ENCODE results near the gene SHCBP1. TPM values are rescaled to one million over a fixed set of nuclear protein-coding genes. Genes with fewer than 3 reads are reported as not detected.

Gene SHCBP1
- total and polyA plus RNA-seq, 2 experiments from 2014 or later, result 7.3 to 14.9 TPM

GRCh38 chr16:46651305-46651704, 30.1 kb upstream of the SHCBP1 start:
- peaks cover 5% of the 10 kb centered on the region; the same call in 1 of the 3 replicates for H3K4me1 Mint-ChIP-seq
- DNase-seq (ENCODE audit: low spot score) (no peak), ATAC-seq (no peak)
- H3K9me3 Mint-ChIP-seq, result peaks cover 10% of the 10 kb centered on the region; the same call in 1 of the 3 replicates
- H3K36me3 Mint-ChIP-seq (ENCODE audit: low read depth), result no peaks in the 10 kb centered on the region; the same call in 2 of the 3 replicates
- Histone ChIP-seq H3K36me3 (ENCODE audit: insufficient read depth) (no peaks in the 10 kb centered on the region), H3K79me2 (replicated peaks; ENCODE audit: insufficient read depth) (no peaks in the 10 kb centered on the region), H2AFZ (no peak overlapping the region), H3K4me2 (no peak overlapping the region), H3K4me1 (ENCODE audit: insufficient read depth) (no peaks in the 10 kb centered on the region), H4K20me1 (replicated peaks; ENCODE audit: insufficient read depth) (no peaks in the 10 kb centered on the region), H3K4me3 (no peak overlapping the region), H3K27me3 (ENCODE audit: insufficient read depth) (no peaks in the 10 kb centered on the region), H3F3A (replicated peaks; ENCODE audit: low read depth) (no peaks in the 10 kb centered on the region), H3K9me2 (ENCODE audit: insufficient read depth) (no peaks in the 10 kb centered on the region; the same call in 1 of the 2 replicates), H3K27ac (ENCODE audit: low read depth) (no peak overlapping the region)
- no peak overlapping the region for H3K27ac Mint-ChIP-seq
- no peak overlapping the region for H3K4me3 Mint-ChIP-seq
- TF ChIP-seq JUNB (IDR thresholded peaks at IDR 0.05; ENCODE audit: unreplicated experiment) (no peak), EZH2 (IDR thresholded peaks at IDR 0.05; ENCODE audit: low read depth, unreplicated experiment) (no peak)
- H3K27me3 Mint-ChIP-seq (ENCODE audit: insufficient read depth, low read depth, poor library complexity), result peaks cover 3% of the 10 kb centered on the region

- no peak for ATAC-seq
- Histone ChIP-seq H3K4me1 (ENCODE audit: insufficient read depth) (no peaks in the 10 kb centered on the region), H4K20me1 (replicated peaks; ENCODE audit: insufficient read depth) (no peaks in the 10 kb centered on the region), H3F3A (replicated peaks; ENCODE audit: low read depth) (no peaks in the 10 kb centered on the region), H3K27ac (ENCODE audit: low read depth) (no peak overlapping the region), H3K36me3 (ENCODE audit: insufficient read depth) (no peaks in the 10 kb centered on the region), H3K9me2 (ENCODE audit: insufficient read depth) (peaks cover 3% of the 10 kb centered on the region; the same call in 1 of the 2 replicates), H3K4me3 (no peak overlapping the region), H3K27me3 (ENCODE audit: insufficient read depth) (no peaks in the 10 kb centered on the region), H3K4me2 (no peak overlapping the region), H2AFZ (no peak overlapping the region), H3K79me2 (replicated peaks; ENCODE audit: insufficient read depth) (no peaks in the 10 kb centered on the region)
- Mint-ChIP-seq H3K4me1 (peaks cover 5% of the 10 kb centered on the region; the same call in 1 of the 3 replicates), H3K9me3 (peaks cover 8% of the 10 kb centered on the region; the same call in 1 of the 3 replicates), H3K4me3 (no peak overlapping the region), H3K36me3 (ENCODE audit: low read depth) (no peaks in the 10 kb centered on the region; the same call in 2 of the 3 replicates), H3K27me3 (ENCODE audit: insufficient read depth, low read depth, poor library complexity) (peaks cover 5% of the 10 kb centered on the region), H3K27ac (no peak overlapping the region)
- DNase-seq (ENCODE audit: low spot score), result no peak
- no peak for TF ChIP-seq CREB1 (CRISPR knock-in tag; IDR thresholded peaks at IDR 0.05; ENCODE audit: low read depth)
- no peak for TF ChIP-seq POLR2AphosphoS5 (IDR thresholded peaks at IDR 0.05; ENCODE audit: low read depth)
- TF ChIP-seq NANOG (IDR thresholded peaks at IDR 0.05; ENCODE audit: borderline replicate concordance), result no peak
- no peak for TF ChIP-seq CTCF (conservative IDR thresholded peaks at IDR 0.05; ENCODE audit: low read depth in 2 of 2)
- TF ChIP-seq EZH2phosphoT487 (IDR thresholded peaks at IDR 0.05; ENCODE audit: unreplicated experiment), result no peak
- TF ChIP-seq JUNB (IDR thresholded peaks at IDR 0.05; ENCODE audit: unreplicated experiment), result no peak
- no peak for TF ChIP-seq ZNF114 (CRISPR knock-in tag; IDR thresholded peaks at IDR 0.05)
- no peak for TF ChIP-seq REST (IDR thresholded peaks at IDR 0.05; ENCODE audit: unreplicated experiment)
- no peak for TF ChIP-seq ZNF331 (CRISPR knock-in tag; IDR thresholded peaks at IDR 0.05; ENCODE audit: low read depth)
- TF ChIP-seq ETS1 (IDR thresholded peaks at IDR 0.05), result no peak
Observed at GRCh38 chr16:46650254-46650623, 29.1 kb upstream of the SHCBP1 start.
